ENCODE results near the gene RACGAP1.

RACGAP1 gene

DNA sequence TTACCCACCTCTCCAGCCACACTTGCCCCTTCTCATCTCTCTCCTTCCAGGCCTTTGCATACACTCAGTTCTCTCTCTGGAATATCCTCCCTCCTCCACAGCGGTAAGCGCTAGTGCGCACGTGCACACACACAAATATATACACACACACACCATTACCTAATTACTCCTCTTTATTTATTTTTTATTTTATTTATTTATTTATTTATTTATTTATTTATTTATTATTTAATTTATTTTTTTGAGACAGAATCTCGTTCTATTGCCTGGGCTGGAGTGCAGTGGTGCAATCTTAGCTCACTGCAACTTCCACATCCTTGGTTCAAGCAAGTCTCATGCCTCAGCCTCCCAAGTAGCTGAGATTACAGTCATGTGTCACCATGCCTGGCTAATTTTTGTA, 43.8 kb upstream of the RACGAP1 start:
- no peak overlapping the region for H3K4me3 ChIP-seq (ENCODE audit: insufficient read length, low read depth)
- peaks cover 21% of the 10 kb centered on the region for H3K4me1 ChIP-seq (ENCODE audit: insufficient read depth, insufficient read length)
- no peaks in the 10 kb centered on the region for H3K9me3 ChIP-seq (ENCODE audit: insufficient read depth, low read length)
- TF ChIP-seq ZNF274 (IDR thresholded peaks at IDR 0.05; ENCODE audit: low read depth, low read length) (no peak), YY1 (IDR thresholded peaks at IDR 0.05; ENCODE audit: insufficient read depth, insufficient read length) (no peak), SUZ12 (IDR thresholded peaks at IDR 0.05; ENCODE audit: extremely low read depth, insufficient read depth, insufficient read length) (no peak)
- DNase-seq (ENCODE audit: low read depth, low spot score) = no peak
- H3K27me3 ChIP-seq (ENCODE audit: insufficient read depth, insufficient read length) = no peaks in the 10 kb centered on the region
- H3K9ac ChIP-seq (ENCODE audit: insufficient read length, low read depth) = no peak overlapping the region
- no peaks in the 10 kb centered on the region for H3K36me3 ChIP-seq (ENCODE audit: insufficient read depth, insufficient read length, low read length)

DNA sequence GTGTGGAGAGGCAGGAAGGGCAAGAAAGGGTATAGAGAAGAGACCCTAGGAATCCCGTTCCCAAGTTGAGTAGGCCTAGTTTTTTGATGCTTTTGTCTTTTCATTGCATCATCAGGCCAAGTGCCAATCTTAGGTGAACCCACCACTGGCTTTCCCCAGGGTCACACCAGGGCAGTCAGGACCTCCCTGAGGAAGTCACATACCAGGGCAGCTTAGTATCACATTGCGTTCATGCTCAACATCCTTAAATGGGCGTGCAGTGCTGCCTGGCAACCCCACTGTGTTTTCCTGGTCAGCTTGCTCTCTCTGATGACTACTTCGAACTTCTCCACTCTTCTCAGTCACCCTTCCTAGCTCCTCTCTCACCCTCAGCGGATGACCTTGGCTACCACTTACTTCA, 41.1 kb upstream of the RACGAP1 start:
- H3K36me3 ChIP-seq (ENCODE audit: insufficient read depth, insufficient read length, low read length) = no peaks in the 10 kb centered on the region
- peaks cover 8% of the 10 kb centered on the region for H3K27me3 ChIP-seq (ENCODE audit: insufficient read depth, insufficient read length)
- no peak overlapping the region for H3K4me3 ChIP-seq (ENCODE audit: insufficient read length, low read depth)
- peak; percentile 78 for DNase-seq (ENCODE audit: low read depth, low spot score)
- H3K9ac ChIP-seq (ENCODE audit: insufficient read length, low read depth) = no peak overlapping the region
- peaks cover 11% of the 10 kb centered on the region for H3K4me1 ChIP-seq (ENCODE audit: insufficient read depth, insufficient read length)
- TF ChIP-seq SUZ12 (IDR thresholded peaks at IDR 0.05; ENCODE audit: extremely low read depth, insufficient read depth, insufficient read length) (no peak), ZNF274 (IDR thresholded peaks at IDR 0.05; ENCODE audit: low read depth, low read length) (no peak), YY1 (IDR thresholded peaks at IDR 0.05; ENCODE audit: insufficient read depth, insufficient read length) (no peak)
- no peaks in the 10 kb centered on the region for H3K9me3 ChIP-seq (ENCODE audit: insufficient read depth, low read length)

DNA sequence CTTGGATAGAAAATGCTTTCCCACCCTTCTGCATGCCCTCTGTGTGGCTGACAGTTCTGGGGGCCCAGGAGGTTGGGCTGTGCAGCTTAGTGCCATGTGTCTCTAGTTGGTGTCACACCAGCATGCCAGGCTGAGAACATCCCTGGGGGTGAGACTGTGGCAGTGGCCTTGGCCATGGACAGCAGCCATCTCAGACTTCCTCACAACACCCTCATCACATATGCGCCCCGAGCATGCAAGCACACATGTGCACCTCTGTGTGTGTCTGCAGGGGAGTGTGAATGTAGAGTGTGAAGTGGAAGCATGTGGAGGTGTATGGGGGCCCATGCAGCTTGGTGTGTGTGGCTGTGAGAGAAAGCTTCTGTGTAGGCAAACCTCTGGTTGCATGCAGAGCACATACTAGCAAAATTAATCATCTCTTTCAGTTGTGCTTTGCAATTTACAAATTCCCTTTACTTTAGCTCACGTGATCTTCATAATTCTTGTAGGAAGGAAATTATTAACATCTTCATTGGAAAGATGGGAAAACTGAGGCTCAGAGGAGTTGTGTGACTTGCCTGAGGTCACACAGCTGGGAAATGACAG, 40.5 kb upstream of the RACGAP1 start:
- no peak for DNase-seq (ENCODE audit: low read depth, low spot score)
- TF ChIP-seq SUZ12 (IDR thresholded peaks at IDR 0.05; ENCODE audit: extremely low read depth, insufficient read depth, insufficient read length) (no peak), YY1 (IDR thresholded peaks at IDR 0.05; ENCODE audit: insufficient read depth, insufficient read length) (no peak), ZNF274 (IDR thresholded peaks at IDR 0.05; ENCODE audit: low read depth, low read length) (no peak)
- H3K9me3 ChIP-seq (ENCODE audit: insufficient read depth, low read length) = no peaks in the 10 kb centered on the region
- no peak overlapping the region for H3K9ac ChIP-seq (ENCODE audit: insufficient read length, low read depth)
- no peaks in the 10 kb centered on the region for H3K36me3 ChIP-seq (ENCODE audit: insufficient read depth, insufficient read length, low read length)
- H3K4me1 ChIP-seq (ENCODE audit: insufficient read depth, insufficient read length) = peaks cover 9% of the 10 kb centered on the region
- H3K27me3 ChIP-seq (ENCODE audit: insufficient read depth, insufficient read length) = peaks cover 14% of the 10 kb centered on the region
- no peak overlapping the region for H3K4me3 ChIP-seq (ENCODE audit: insufficient read length, low read depth)

DNA sequence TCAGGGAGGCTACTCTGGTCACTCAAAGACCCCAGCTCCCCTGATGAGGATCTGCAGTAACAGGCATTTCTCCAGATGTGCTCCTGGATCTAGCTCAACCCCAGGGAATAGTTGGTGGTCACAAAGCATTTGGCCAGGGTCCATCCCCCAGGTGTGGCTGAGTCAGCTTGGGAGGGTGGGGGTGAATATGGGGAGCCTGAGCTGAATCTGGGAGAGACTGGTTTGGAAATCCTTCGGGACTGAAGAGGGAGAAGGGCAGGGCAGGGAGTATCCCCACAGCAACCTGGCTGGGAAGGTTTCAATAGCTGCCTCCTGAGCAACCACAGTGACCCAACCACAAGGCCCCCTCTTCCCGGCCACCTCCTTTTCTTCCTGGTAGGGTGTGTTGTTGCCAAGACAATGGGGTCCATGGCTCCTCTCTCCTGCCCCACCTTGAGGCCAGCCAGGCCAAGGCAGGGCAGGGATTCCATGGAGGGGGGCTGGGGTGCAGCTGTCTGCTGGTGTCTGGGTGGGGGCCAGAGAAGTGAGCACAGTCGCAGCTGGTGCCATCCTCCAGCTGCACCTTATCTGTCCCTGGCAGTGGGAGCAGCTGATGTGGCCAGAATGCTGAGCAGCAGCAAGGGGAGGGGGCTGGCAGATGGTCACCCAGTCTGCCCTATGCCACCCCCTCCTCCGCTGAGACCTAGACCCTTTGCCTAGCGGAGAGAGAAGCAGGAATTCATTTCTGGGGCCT, 37.6 kb upstream of the RACGAP1 start:
- no peaks in the 10 kb centered on the region for H3K36me3 ChIP-seq (ENCODE audit: insufficient read depth, insufficient read length, low read length)
- H3K4me3 ChIP-seq (ENCODE audit: insufficient read length, low read depth) = no peak overlapping the region
- no peaks in the 10 kb centered on the region for H3K9me3 ChIP-seq (ENCODE audit: insufficient read depth, low read length)
- H3K4me1 ChIP-seq (ENCODE audit: insufficient read depth, insufficient read length) = peaks cover 18% of the 10 kb centered on the region
- TF ChIP-seq ZNF274 (IDR thresholded peaks at IDR 0.05; ENCODE audit: low read depth, low read length) (no peak), SUZ12 (IDR thresholded peaks at IDR 0.05; ENCODE audit: extremely low read depth, insufficient read depth, insufficient read length) (no peak), YY1 (IDR thresholded peaks at IDR 0.05; ENCODE audit: insufficient read depth, insufficient read length) (no peak)
- DNase-seq (ENCODE audit: low read depth, low spot score) = no peak
- no peak overlapping the region for H3K9ac ChIP-seq (ENCODE audit: insufficient read length, low read depth)
- H3K27me3 ChIP-seq (ENCODE audit: insufficient read depth, insufficient read length) = peaks cover 40% of the 10 kb centered on the region

DNA sequence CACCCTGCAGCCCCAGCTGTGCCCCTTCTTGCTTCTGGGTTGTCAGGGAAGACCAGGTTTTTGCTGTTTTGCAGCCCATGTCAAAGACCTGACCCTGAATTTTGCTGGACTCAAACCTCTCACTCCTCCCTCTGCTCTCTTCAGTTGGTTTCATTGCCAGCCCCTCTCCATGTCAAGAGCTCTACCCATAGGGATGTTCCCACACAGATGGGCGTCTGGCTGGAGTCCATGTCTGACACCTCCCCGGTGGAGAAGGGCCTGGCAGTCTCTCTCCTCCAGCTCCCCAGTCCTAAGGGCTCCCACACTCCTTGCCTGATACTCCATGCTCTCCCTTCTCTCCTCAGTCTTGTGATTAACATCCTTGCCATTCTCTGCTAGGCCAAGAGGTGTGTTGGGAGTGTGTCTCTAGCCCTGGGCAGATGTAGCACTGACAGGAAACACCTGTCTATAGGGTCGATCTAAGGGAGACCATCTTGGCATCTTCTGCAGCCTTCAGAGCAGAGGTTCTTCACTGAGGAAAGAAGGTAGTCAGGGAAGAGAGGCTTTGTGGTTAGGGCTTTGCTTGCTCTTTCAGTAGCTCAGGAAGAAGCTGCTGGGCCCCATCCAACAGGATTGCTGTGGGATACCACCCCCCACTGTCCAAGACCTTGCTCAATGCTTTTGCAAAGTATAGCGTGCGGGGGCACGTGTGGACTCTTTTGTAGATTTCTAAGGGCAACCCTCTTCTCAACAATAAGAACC, 36.8 kb upstream of the RACGAP1 start:
- no peak for TF ChIP-seq SUZ12 (IDR thresholded peaks at IDR 0.05; ENCODE audit: extremely low read depth, insufficient read depth, insufficient read length)
- TF ChIP-seq YY1 (IDR thresholded peaks at IDR 0.05; ENCODE audit: insufficient read depth, insufficient read length) = no peak
- TF ChIP-seq ZNF274 (IDR thresholded peaks at IDR 0.05; ENCODE audit: low read depth, low read length) = no peak
- DNase-seq (ENCODE audit: low read depth, low spot score) = no peak
- H3K4me1 ChIP-seq (ENCODE audit: insufficient read depth, insufficient read length) = peaks cover 18% of the 10 kb centered on the region
- H3K27me3 ChIP-seq (ENCODE audit: insufficient read depth, insufficient read length) = peaks cover 45% of the 10 kb centered on the region
- H3K9me3 ChIP-seq (ENCODE audit: insufficient read depth, low read length) = no peaks in the 10 kb centered on the region
- no peak overlapping the region for H3K9ac ChIP-seq (ENCODE audit: insufficient read length, low read depth)
- H3K4me3 ChIP-seq (ENCODE audit: insufficient read length, low read depth) = no peak overlapping the region
- H3K36me3 ChIP-seq (ENCODE audit: insufficient read depth, insufficient read length, low read length) = no peaks in the 10 kb centered on the region

DNA sequence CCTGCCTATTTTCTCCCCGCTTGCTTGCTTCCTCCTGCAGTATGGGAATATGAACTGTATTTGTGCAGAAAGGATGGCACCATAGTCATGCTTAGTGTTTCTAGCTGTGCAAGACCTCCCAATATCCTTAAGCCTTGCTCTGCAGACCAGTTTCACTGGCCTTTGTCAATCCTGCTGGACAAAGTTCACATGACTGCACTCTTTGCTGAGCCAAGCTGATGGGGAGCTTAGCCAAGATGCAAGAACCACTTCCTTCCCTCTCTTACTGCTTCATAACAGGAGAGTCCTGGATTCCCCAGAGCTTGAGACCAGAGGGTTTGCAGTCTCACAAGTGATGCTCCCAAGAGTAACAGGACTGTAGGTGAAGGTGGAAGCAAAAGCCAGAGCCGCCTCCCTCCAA, 35.9 kb upstream of the RACGAP1 start:
- DNase-seq (ENCODE audit: low read depth, low spot score) = no peak
- Histone ChIP-seq H3K9ac (ENCODE audit: insufficient read length, low read depth) (no peak overlapping the region), H3K27me3 (ENCODE audit: insufficient read depth, insufficient read length) (peaks cover 54% of the 10 kb centered on the region), H3K36me3 (ENCODE audit: insufficient read depth, insufficient read length, low read length) (no peaks in the 10 kb centered on the region), H3K4me3 (ENCODE audit: insufficient read length, low read depth) (no peak overlapping the region), H3K9me3 (ENCODE audit: insufficient read depth, low read length) (no peaks in the 10 kb centered on the region), H3K4me1 (ENCODE audit: insufficient read depth, insufficient read length) (peaks cover 22% of the 10 kb centered on the region)
- no peak for TF ChIP-seq YY1 (IDR thresholded peaks at IDR 0.05; ENCODE audit: insufficient read depth, insufficient read length)
- no peak for TF ChIP-seq ZNF274 (IDR thresholded peaks at IDR 0.05; ENCODE audit: low read depth, low read length)
- TF ChIP-seq SUZ12 (IDR thresholded peaks at IDR 0.05; ENCODE audit: extremely low read depth, insufficient read depth, insufficient read length) = no peak

DNA sequence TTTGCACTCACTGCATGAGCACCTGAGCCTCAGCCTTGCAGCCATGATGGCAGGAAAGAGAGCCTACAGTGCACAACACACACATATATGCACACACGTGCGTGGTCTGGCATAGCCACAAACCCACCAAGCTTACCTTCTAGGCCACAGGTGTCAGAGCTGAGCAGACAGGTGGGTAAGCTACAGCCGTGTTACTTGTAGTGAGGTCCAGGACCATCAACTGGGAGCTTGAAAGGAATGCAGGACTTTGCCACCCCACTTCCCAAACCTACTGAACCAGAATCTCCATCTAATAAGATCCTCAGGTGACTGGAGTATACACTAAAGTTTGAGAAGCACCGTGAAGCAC, 34.8 kb upstream of the RACGAP1 start:
- H3K27me3 ChIP-seq (ENCODE audit: insufficient read depth, insufficient read length) = peaks cover 65% of the 10 kb centered on the region
- peaks cover 24% of the 10 kb centered on the region for H3K4me1 ChIP-seq (ENCODE audit: insufficient read depth, insufficient read length)
- TF ChIP-seq SUZ12 (IDR thresholded peaks at IDR 0.05; ENCODE audit: extremely low read depth, insufficient read depth, insufficient read length) (no peak), ZNF274 (IDR thresholded peaks at IDR 0.05; ENCODE audit: low read depth, low read length) (no peak), YY1 (IDR thresholded peaks at IDR 0.05; ENCODE audit: insufficient read depth, insufficient read length) (no peak)

More for the DNA sequence above, 34.8 kb upstream of the RACGAP1 start:
- no peaks in the 10 kb centered on the region for H3K9me3 ChIP-seq (ENCODE audit: insufficient read depth, low read length)
- no peak overlapping the region for H3K9ac ChIP-seq (ENCODE audit: insufficient read length, low read depth)
- no peak overlapping the region for H3K4me3 ChIP-seq (ENCODE audit: insufficient read length, low read depth)
- H3K36me3 ChIP-seq (ENCODE audit: insufficient read depth, insufficient read length, low read length) = no peaks in the 10 kb centered on the region
- DNase-seq (ENCODE audit: low read depth, low spot score) = no peak

Data from NT2/D1 (cell line).